Astrocyte (in vitro differentiated cells and primary cell): ENCODE results near the gene PLIN5. TPM values are rescaled to one million over a fixed set of nuclear protein-coding genes. Genes with fewer than 3 reads are reported as not detected.

ENCODE experiments used
- DNase-seq: peaks from one replicate; pipeline ENCODE4 v3.0.0-alpha.2; 2010; ENCODE audit warnings: low read depth
- FAIRE-seq: peaks from 2 replicates; lab custom pipeline; 2011; peaks lifted over from hg19 to GRCh38; lab: Jason Lieb, UNC
- H2AFZ ChIP-seq: 2 replicates; pipeline ENCODE4 v1.6.0; 2012; ENCODE audit warnings: low read depth, low read length, inconsistent platforms
- H3K27ac ChIP-seq: 2 replicates; pipeline ENCODE4 v1.5.1; 2011; ENCODE audit warnings: low read depth, low read length, inconsistent platforms
- H3K27me3 ChIP-seq: 2 replicates; pipeline ENCODE4 v1.6.0; 2011; ENCODE audit warnings: low read length, inconsistent platforms; ENCODE audit not compliant: insufficient read depth
- H3K36me3 ChIP-seq: 2 replicates; pipeline ENCODE4 v1.5.1; 2011; ENCODE audit warnings: low read length, inconsistent platforms; ENCODE audit not compliant: insufficient read depth
- H3K4me1 ChIP-seq: 2 replicates; pipeline ENCODE4 v1.5.1; 2011; ENCODE audit warnings: low read length, inconsistent platforms; ENCODE audit not compliant: insufficient read depth
- H3K4me2 ChIP-seq: 2 replicates; pipeline ENCODE4 v1.6.0; 2012; ENCODE audit warnings: low read length, inconsistent platforms
- H3K4me3 ChIP-seq: 2 replicates; pipeline ENCODE4 v1.5.1; 2011; ENCODE audit warnings: low read depth, mild to moderate bottlenecking, low read length, inconsistent platforms; ENCODE audit not compliant: insufficient read depth
- H3K79me2 ChIP-seq: 2 replicates; pipeline ENCODE4 v1.6.0; 2012; ENCODE audit warnings: mild to moderate bottlenecking, low read length, inconsistent platforms; ENCODE audit not compliant: insufficient read depth
- H3K9ac ChIP-seq: 2 replicates; pipeline ENCODE4 v1.6.0; 2012; ENCODE audit warnings: mild to moderate bottlenecking, low read length, inconsistent platforms
- H3K9me3 ChIP-seq: 2 replicates; pipeline ENCODE4 v1.5.1; 2012; ENCODE audit warnings: low read depth, mild to moderate bottlenecking, low read length, inconsistent platforms; ENCODE audit not compliant: insufficient read depth
- H4K20me1 ChIP-seq: 2 replicates; pipeline ENCODE4 v1.6.0; 2012; ENCODE audit warnings: low read length, inconsistent platforms; ENCODE audit not compliant: insufficient read depth
- H3K27ac Mint-ChIP-seq: one replicate; pipeline ENCODE4 v1.8.0; 2021; ENCODE audit warnings: mild to moderate bottlenecking, mixed read lengths; ENCODE audit not compliant: unreplicated experiment
- H3K27me3 Mint-ChIP-seq: one replicate; pipeline ENCODE4 v1.8.0; 2021; ENCODE audit warnings: low read depth, mixed read lengths; ENCODE audit not compliant: unreplicated experiment
- H3K36me3 Mint-ChIP-seq: one replicate; pipeline ENCODE4 v1.8.0; 2021; ENCODE audit warnings: low read depth, mixed read lengths; ENCODE audit not compliant: unreplicated experiment
- H3K4me1 Mint-ChIP-seq: one replicate; pipeline ENCODE4 v1.8.0; 2021; ENCODE audit warnings: low read depth, mixed read lengths; ENCODE audit not compliant: unreplicated experiment
- H3K4me3 Mint-ChIP-seq: one replicate; pipeline ENCODE4 v1.8.0; 2021; ENCODE audit warnings: mild to moderate bottlenecking, moderate library complexity, mixed read lengths; ENCODE audit not compliant: unreplicated experiment
- H3K9me3 Mint-ChIP-seq: one replicate; pipeline ENCODE4 v1.8.0; 2021; ENCODE audit warnings: mild to moderate bottlenecking, mixed read lengths; ENCODE audit not compliant: unreplicated experiment
- EZH2 ChIP-seq: IDR thresholded peaks from 2 replicates; pipeline ENCODE4 v1.6.1; 2012; ENCODE audit warnings: mild to moderate bottlenecking, low read length, inconsistent platforms; ENCODE audit not compliant: insufficient read depth
- total RNA-seq: library from RNA; stranded (reverse); gene quantifications from 2 replicates; pipeline ENCODE4 v1.2.1, GENCODE V29; 2021
- TF ChIP-seq, protein P1 (sequence below): IDR thresholded peaks from 2 replicates; pipeline ENCODE4 v1.5.1; 2011; ENCODE audit warnings: low read depth, mild to moderate bottlenecking, inconsistent platforms, low read length, moderate library complexity; ENCODE audit not compliant: insufficient read depth

The PLIN5 gene
- total RNA-seq, 1 donor from 2014 or later = not detected

DNA sequence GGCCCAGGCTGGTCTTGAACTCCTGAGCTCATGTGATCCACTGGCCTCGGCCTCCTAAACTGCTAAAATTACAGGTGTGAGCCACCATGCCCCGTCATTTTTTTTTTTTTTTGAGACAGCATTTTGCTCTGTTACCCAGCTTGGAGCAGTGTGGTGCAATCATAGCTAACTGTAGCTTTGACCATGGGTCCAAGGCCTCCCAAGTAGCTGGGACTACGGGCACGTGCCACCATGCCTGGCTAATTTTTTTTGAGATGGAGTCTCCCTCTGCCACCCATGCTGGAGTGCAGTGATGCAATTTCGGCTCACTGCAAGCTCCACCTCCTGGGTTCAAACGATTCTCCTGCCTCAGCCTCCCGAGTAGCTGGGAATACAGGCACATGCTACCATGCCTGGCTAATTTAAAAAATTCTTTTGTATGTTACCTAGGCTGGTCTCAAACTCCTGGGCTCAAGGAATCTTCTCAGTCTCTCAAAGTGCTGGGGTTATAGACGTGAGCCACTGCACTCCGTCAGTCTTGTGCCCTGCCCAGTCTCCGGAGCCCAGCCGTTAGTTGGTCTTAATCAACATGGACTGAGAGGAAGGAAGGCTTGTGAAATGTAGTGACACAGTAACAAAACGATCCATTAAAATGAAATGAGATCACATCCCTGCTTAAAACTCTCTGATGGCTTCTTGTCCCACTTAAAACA lies 6.2 kb upstream of the PLIN5 start:
- TF ChIP-seq, protein P1, sequence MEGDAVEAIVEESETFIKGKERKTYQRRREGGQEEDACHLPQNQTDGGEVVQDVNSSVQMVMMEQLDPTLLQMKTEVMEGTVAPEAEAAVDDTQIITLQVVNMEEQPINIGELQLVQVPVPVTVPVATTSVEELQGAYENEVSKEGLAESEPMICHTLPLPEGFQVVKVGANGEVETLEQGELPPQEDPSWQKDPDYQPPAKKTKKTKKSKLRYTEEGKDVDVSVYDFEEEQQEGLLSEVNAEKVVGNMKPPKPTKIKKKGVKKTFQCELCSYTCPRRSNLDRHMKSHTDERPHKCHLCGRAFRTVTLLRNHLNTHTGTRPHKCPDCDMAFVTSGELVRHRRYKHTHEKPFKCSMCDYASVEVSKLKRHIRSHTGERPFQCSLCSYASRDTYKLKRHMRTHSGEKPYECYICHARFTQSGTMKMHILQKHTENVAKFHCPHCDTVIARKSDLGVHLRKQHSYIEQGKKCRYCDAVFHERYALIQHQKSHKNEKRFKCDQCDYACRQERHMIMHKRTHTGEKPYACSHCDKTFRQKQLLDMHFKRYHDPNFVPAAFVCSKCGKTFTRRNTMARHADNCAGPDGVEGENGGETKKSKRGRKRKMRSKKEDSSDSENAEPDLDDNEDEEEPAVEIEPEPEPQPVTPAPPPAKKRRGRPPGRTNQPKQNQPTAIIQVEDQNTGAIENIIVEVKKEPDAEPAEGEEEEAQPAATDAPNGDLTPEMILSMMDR = no peak
- TF ChIP-seq EZH2 = no peak
- peaks cover 29% of the 10 kb centered on the region for H3K27me3 Mint-ChIP-seq
- H3K27ac Mint-ChIP-seq = no peak overlapping the region
- Histone ChIP-seq H3K79me2 (no peaks in the 10 kb centered on the region), H4K20me1 (no peaks in the 10 kb centered on the region), H2AFZ (no peak overlapping the region), H3K9ac (no peak overlapping the region), H3K4me1 (no peaks in the 10 kb centered on the region), H3K4me3 (no peak overlapping the region), H3K27me3 (peaks cover 8% of the 10 kb centered on the region), H3K27ac (no peak overlapping the region), H3K9me3 (peaks cover 3% of the 10 kb centered on the region), H3K4me2 (no peak overlapping the region), H3K36me3 (no peaks in the 10 kb centered on the region)
- no peak overlapping the region for H3K4me3 Mint-ChIP-seq
- H3K4me1 Mint-ChIP-seq = no peaks in the 10 kb centered on the region
- no peak for FAIRE-seq
- DNase-seq = no peak
- no peaks in the 10 kb centered on the region for H3K9me3 Mint-ChIP-seq
- no peaks in the 10 kb centered on the region for H3K36me3 Mint-ChIP-seq

DNA sequence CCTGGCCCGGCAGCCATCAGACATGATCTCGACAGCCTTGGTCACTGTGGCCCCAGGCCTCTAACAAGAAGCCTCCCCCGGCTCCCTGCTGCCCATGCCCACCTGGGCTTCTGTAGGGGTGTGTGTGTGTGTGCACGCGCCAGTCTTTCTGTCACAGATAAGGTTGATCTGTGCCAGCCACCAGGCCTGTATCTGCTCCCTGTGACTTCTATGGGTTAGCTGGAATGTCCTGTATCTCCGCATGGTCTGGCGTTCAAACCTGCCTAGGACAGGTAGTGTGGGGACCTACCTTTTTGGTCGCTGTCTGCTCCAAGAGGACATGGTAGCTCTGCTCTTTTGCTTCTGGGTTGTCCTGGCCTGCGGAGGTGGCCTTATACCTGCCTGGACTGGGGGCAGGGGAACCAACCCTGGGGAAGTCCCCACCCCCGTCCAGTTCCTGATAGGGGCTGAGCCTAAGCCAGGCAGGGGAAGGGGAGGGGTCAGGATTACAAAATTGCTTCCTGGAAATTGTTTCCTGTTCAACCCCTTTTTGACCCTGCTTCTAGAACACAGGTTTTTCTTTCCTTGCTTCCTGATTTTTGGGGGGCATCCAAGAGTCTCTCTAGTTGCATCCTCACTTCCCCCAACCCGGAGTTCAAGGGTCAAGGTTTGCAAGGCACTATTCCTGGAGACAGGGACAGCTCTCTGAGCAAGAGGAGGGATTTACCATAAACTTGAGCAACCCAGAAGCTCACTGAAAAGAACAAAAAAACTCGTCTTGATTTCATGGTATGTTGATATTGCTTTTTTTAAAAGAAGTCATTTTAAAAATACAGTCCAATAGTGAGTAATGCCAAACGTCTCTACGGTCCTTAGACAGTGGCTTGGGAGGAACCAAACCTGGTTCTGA lies 4.9 kb upstream of the PLIN5 start, which contains the start of gene LRG1:
Gene LRG1 (minus strand): TSS at position 344 of the 889 bp plus-strand sequence. CDS start 23 bp downstream, at position 321.
- no peak within 1 kb of the TSS for H3K4me3 Mint-ChIP-seq
- Histone ChIP-seq H3K79me2 (no peaks in the 10 kb centered on the region), H2AFZ (no peak within 1 kb of the TSS), H3K9me3 (peaks cover 3% of the 10 kb centered on the region), H3K4me3 (no peak within 1 kb of the TSS), H3K9ac (no peak within 1 kb of the TSS), H3K27ac (no peak within 1 kb of the TSS), H4K20me1 (no peaks in the 10 kb centered on the region), H3K27me3 (peaks cover 8% of the 10 kb centered on the region), H3K4me1 (peaks cover under 1% of the 10 kb centered on the region), H3K4me2 (no peak within 1 kb of the TSS), H3K36me3 (no peaks in the 10 kb centered on the region)
- TF ChIP-seq, protein P1 = no peak
- TF ChIP-seq EZH2 = no peak
- H3K27me3 Mint-ChIP-seq = peaks cover 34% of the 10 kb centered on the region
- no peak for DNase-seq
- H3K27ac Mint-ChIP-seq = no peak within 1 kb of the TSS
- H3K9me3 Mint-ChIP-seq = no peaks in the 10 kb centered on the region
- H3K36me3 Mint-ChIP-seq = no peaks in the 10 kb centered on the region
- H3K4me1 Mint-ChIP-seq = no peaks in the 10 kb centered on the region
- no peak for FAIRE-seq
